CD4-positive, CD25-positive, alpha-beta regulatory T cell (primary cell): Measurements from ENCODE around the gene IPO5. TPM values are rescaled to one million over a fixed set of nuclear protein-coding genes. Genes with fewer than 3 reads are reported as not detected.
A peak's percentile ranks its signal among the peaks of the same experiment; 100 is the strongest.
"Not testable (repeated sequence)": the region's sequence is repeated elsewhere in the genome, so short reads cannot be mapped to it uniquely, and the experiment has no call there.

Experiments used
- ATAC-seq, 2 donors: fragments of 150-1000 bp; cut with Tn5 transposase; one replicate each; pipeline ENCODE4 v1.10.0; 2021; ENCODE audit warnings: low read depth in 2 of 2, moderate number of reproducible peaks in 2 of 2, moderate library complexity in 1 of 2
- DNase-seq, 3 donors: peaks; one replicate each; pipeline versions ENCODE4 v3.0.0 to v3.0.0-alpha.2; 2012 to 2022; ENCODE audit warnings: mixed read lengths in 1 of 3
- H3K27ac ChIP-seq: one replicate; pipeline ENCODE4 v1.7.0; 2013; ENCODE audit warnings: mild to moderate bottlenecking, low read length; ENCODE audit not compliant: insufficient read depth, poor library complexity, severe bottlenecking
- H3K27me3 ChIP-seq: one replicate; pipeline ENCODE4 v1.7.0; 2013; ENCODE audit warnings: low read length; ENCODE audit not compliant: control insufficient read depth, insufficient read depth
- H3K36me3 ChIP-seq: one replicate; pipeline ENCODE4 v1.7.0; 2013; ENCODE audit warnings: mild to moderate bottlenecking, low read length, moderate library complexity; ENCODE audit not compliant: control insufficient read depth, insufficient read depth
- H3K4me1 ChIP-seq: 2 replicates; pipeline ENCODE4 v1.7.0; 2013; ENCODE audit warnings: mild to moderate bottlenecking, low read length; ENCODE audit not compliant: insufficient read depth, control insufficient read depth, poor library complexity, severe bottlenecking
- H3K4me3 ChIP-seq: one replicate; pipeline ENCODE4 v1.7.0; 2013; ENCODE audit warnings: low read depth, mild to moderate bottlenecking, low read length, moderate library complexity
- H3K9me3 ChIP-seq, 2 experiments: 1 replicate in 1 of 2; 2 replicates in 1 of 2; pipeline ENCODE4 v1.7.0; 2013; ENCODE audit warnings: low read length in 2 of 2, mild to moderate bottlenecking in 1 of 2, moderate library complexity in 1 of 2; ENCODE audit not compliant: control insufficient read depth in 2 of 2
- H3K27ac Mint-ChIP-seq, 3 donors: one replicate each; pipeline ENCODE4 v1.8.0; 2020 to 2022; ENCODE audit warnings: mild to moderate bottlenecking in 3 of 3, mixed read lengths in 3 of 3, moderate library complexity in 2 of 3
- H3K27me3 Mint-ChIP-seq: one replicate; pipeline ENCODE4 v1.8.0; 2022; ENCODE audit warnings: mild to moderate bottlenecking, mixed read lengths
- H3K36me3 Mint-ChIP-seq: one replicate; pipeline ENCODE4 v1.8.0; 2020; ENCODE audit warnings: mixed read lengths
- H3K4me1 Mint-ChIP-seq, 4 donors: one replicate each; pipeline ENCODE4 v1.8.0; 2020 to 2022; ENCODE audit warnings: mixed read lengths in 4 of 4, mild to moderate bottlenecking in 1 of 4
- H3K4me3 Mint-ChIP-seq, 4 donors: one replicate each; pipeline ENCODE4 v1.8.0; 2020 to 2022; ENCODE audit warnings: mild to moderate bottlenecking in 4 of 4, mixed read lengths in 4 of 4, moderate library complexity in 3 of 4
- H3K9me3 Mint-ChIP-seq, 7 donors: one replicate each; pipeline ENCODE4 v1.8.0; 2020 to 2022; ENCODE audit warnings: mixed read lengths in 7 of 7, mild to moderate bottlenecking in 3 of 7, moderate library complexity in 2 of 7
- polyA plus RNA-seq, 4 donors: library from polyadenylated mRNA; unstranded; fragments of 300-500 nt; fragmentation: Illumina TruSeq; gene quantifications; one replicate each; pipeline ENCODE4 v1.2.3, GENCODE V29; 2021
- total RNA-seq: library from RNA; stranded (reverse); gene quantifications from one replicate; pipeline ENCODE4 v1.2.3, GENCODE V29; 2022

The IPO5 gene
- total and polyA plus RNA-seq, 5 donors from 2014 or later: 27.7 to 82.4 (median 35.4) TPM

GRCh38 chr13:98047785-98048184, 94.3 kb downstream of the IPO5 start:
- H3K27ac Mint-ChIP-seq, H3K4me3 ChIP-seq, H3K27ac ChIP-seq, H3K4me1 Mint-ChIP-seq, H3K27me3 Mint-ChIP-seq, H3K4me3 Mint-ChIP-seq, H3K36me3 ChIP-seq, H3K27me3 ChIP-seq, ATAC-seq, H3K9me3 ChIP-seq, DNase-seq, H3K9me3 Mint-ChIP-seq, H3K4me1 ChIP-seq, H3K36me3 Mint-ChIP-seq: not testable (repeated sequence)

GRCh38 chr13:98048265-98048664, 94.8 kb downstream of the IPO5 start:
- H3K27ac Mint-ChIP-seq: no peak overlapping the region
- no peaks in the 10 kb centered on the region for H3K36me3 Mint-ChIP-seq

GRCh38 chr13:98050041-98050466, 96.6 kb downstream of the IPO5 start:
- Histone ChIP-seq H3K27me3 (no peaks in the 10 kb centered on the region), H3K9me3 (no peaks in the 10 kb centered on the region), H3K36me3 (no peaks in the 10 kb centered on the region), H3K27ac (no peak overlapping the region), H3K4me1 (no peaks in the 10 kb centered on the region), H3K4me3 (no peak overlapping the region)
- Mint-ChIP-seq H3K4me3 (no peak overlapping the region), H3K9me3 (peaks cover 0 to 6% (median 0%) of the 10 kb centered on the region in 7 donors), H3K36me3 (no peaks in the 10 kb centered on the region), H3K4me1 (no peaks in the 10 kb centered on the region), H3K27ac (peak overlapping the region in 1 of 3 donors; percentile 26), H3K27me3 (peaks cover 10% of the 10 kb centered on the region)
- no peak for ATAC-seq
- DNase-seq: no peak

More at GRCh38 chr13:98048265-98048664, 94.8 kb downstream of the IPO5 start:
- DNase-seq: no peak
- no peak overlapping the region for H3K4me3 Mint-ChIP-seq
- no peak for ATAC-seq
- Histone ChIP-seq H3K27me3 (no peaks in the 10 kb centered on the region), H3K9me3 (no peaks in the 10 kb centered on the region), H3K36me3 (no peaks in the 10 kb centered on the region), H3K4me3 (no peak overlapping the region), H3K4me1 (no peaks in the 10 kb centered on the region), H3K27ac (no peak overlapping the region)
- H3K27me3 Mint-ChIP-seq: peaks cover 9% of the 10 kb centered on the region
- no peaks in the 10 kb centered on the region for H3K4me1 Mint-ChIP-seq
- H3K9me3 Mint-ChIP-seq: peaks cover 0 to 5% (median 3%) of the 10 kb centered on the region in 7 donors

GRCh38 chr13:98052412-98052811, 98.9 kb downstream of the IPO5 start:
- H3K27me3 ChIP-seq: no peaks in the 10 kb centered on the region
- H3K27me3 Mint-ChIP-seq: peaks cover 5% of the 10 kb centered on the region
- peaks cover 0 to 5% (median 0%) of the 10 kb centered on the region in 7 donors for H3K9me3 Mint-ChIP-seq
- no peak overlapping the region for H3K27ac ChIP-seq
- H3K4me3 ChIP-seq: no peak overlapping the region
- H3K36me3 Mint-ChIP-seq: no peaks in the 10 kb centered on the region
- no peak overlapping the region for H3K27ac Mint-ChIP-seq
- no peak overlapping the region for H3K4me3 Mint-ChIP-seq
- no peak for ATAC-seq
- no peaks in the 10 kb centered on the region for H3K36me3 ChIP-seq
- DNase-seq: no peak
- no peaks in the 10 kb centered on the region for H3K9me3 ChIP-seq
- no peaks in the 10 kb centered on the region for H3K4me1 Mint-ChIP-seq
- no peaks in the 10 kb centered on the region for H3K4me1 ChIP-seq

GRCh38 chr13:98054301-98054700, 100.8 kb downstream of the IPO5 start:
- no peak overlapping the region for H3K4me3 Mint-ChIP-seq
- no peak for DNase-seq
- H3K4me1 ChIP-seq: no peaks in the 10 kb centered on the region
- no peak for ATAC-seq
- peaks cover 0 to 5% (median 0%) of the 10 kb centered on the region in 7 donors for H3K9me3 Mint-ChIP-seq
- H3K27ac ChIP-seq: no peak overlapping the region
- H3K36me3 Mint-ChIP-seq: no peaks in the 10 kb centered on the region
- no peak overlapping the region for H3K27ac Mint-ChIP-seq
- H3K36me3 ChIP-seq: no peaks in the 10 kb centered on the region
- peaks cover 5% of the 10 kb centered on the region for H3K27me3 Mint-ChIP-seq
- no peaks in the 10 kb centered on the region for H3K9me3 ChIP-seq
- H3K4me1 Mint-ChIP-seq: no peaks in the 10 kb centered on the region
- H3K4me3 ChIP-seq: no peak overlapping the region
- no peaks in the 10 kb centered on the region for H3K27me3 ChIP-seq

- Mint-ChIP-seq H3K27ac (no peak overlapping the region), H3K4me1 (no peaks in the 10 kb centered on the region), H3K36me3 (no peaks in the 10 kb centered on the region)
Observed at GRCh38 chr13:98055623-98056022, 102.1 kb downstream of the IPO5 start.

GRCh38 chr13:98056839-98057410, 103.5 kb downstream of the IPO5 start:
- Mint-ChIP-seq H3K36me3 (no peaks in the 10 kb centered on the region), H3K27ac (no peak overlapping the region)

More at GRCh38 chr13:98055623-98056022, 102.1 kb downstream of the IPO5 start:
- H3K4me1 ChIP-seq: no peaks in the 10 kb centered on the region
- ATAC-seq: no peak
- H3K4me3 ChIP-seq: no peak overlapping the region
- H3K9me3 Mint-ChIP-seq: peaks cover 0 to 5% (median 0%) of the 10 kb centered on the region in 7 donors
- peaks cover 5% of the 10 kb centered on the region for H3K27me3 Mint-ChIP-seq
- no peak for DNase-seq
- no peaks in the 10 kb centered on the region for H3K36me3 ChIP-seq
- no peaks in the 10 kb centered on the region for H3K27me3 ChIP-seq
- H3K4me3 Mint-ChIP-seq: no peak overlapping the region
- no peaks in the 10 kb centered on the region for H3K9me3 ChIP-seq
- no peak overlapping the region for H3K27ac ChIP-seq

GRCh38 chr13:98059276-98059675, 105.8 kb downstream of the IPO5 start:
- Histone ChIP-seq H3K9me3 (no peaks in the 10 kb centered on the region), H3K4me3 (no peak overlapping the region), H3K36me3 (no peaks in the 10 kb centered on the region), H3K27me3 (no peaks in the 10 kb centered on the region), H3K27ac (no peak overlapping the region), H3K4me1 (no peaks in the 10 kb centered on the region)
- DNase-seq: no peak
- H3K27ac Mint-ChIP-seq: peak overlapping the region in 1 of 3 donors; percentile 69
- H3K9me3 Mint-ChIP-seq: no peaks in the 10 kb centered on the region
- no peak overlapping the region for H3K4me3 Mint-ChIP-seq
- H3K27me3 Mint-ChIP-seq: peaks cover under 1% of the 10 kb centered on the region
- H3K4me1 Mint-ChIP-seq: no peaks in the 10 kb centered on the region
- ATAC-seq: no peak
- H3K36me3 Mint-ChIP-seq: no peaks in the 10 kb centered on the region

More at GRCh38 chr13:98056839-98057410, 103.5 kb downstream of the IPO5 start:
- DNase-seq (no peak), ATAC-seq (no peak)
- no peaks in the 10 kb centered on the region for H3K27me3 ChIP-seq
- H3K4me3 Mint-ChIP-seq: no peak overlapping the region
- H3K4me1 ChIP-seq: no peaks in the 10 kb centered on the region
- no peaks in the 10 kb centered on the region for H3K4me1 Mint-ChIP-seq
- H3K9me3 ChIP-seq: no peaks in the 10 kb centered on the region
- H3K36me3 ChIP-seq: no peaks in the 10 kb centered on the region
- H3K4me3 ChIP-seq: no peak overlapping the region
- H3K27ac ChIP-seq: no peak overlapping the region
- H3K27me3 Mint-ChIP-seq: peaks cover 5% of the 10 kb centered on the region
- H3K9me3 Mint-ChIP-seq: peaks cover 0 to 4% (median 0%) of the 10 kb centered on the region in 7 donors
